Measurements from ENCODE around the gene IGSF23. TPM values are rescaled to one million over a fixed set of nuclear protein-coding genes. Genes with fewer than 3 reads are reported as not detected.

Gene IGSF23
- total RNA-seq, 3 donors from 2014 or later: not detected

GRCh38 chr19:44643605-44644401 lies 30.4 kb downstream of the IGSF23 start, which contains the start of gene PVR:
TSS of gene PVR (plus strand) at chr19:44643910. CDS start at chr19:44644097, 187 bp downstream.
- no peaks in the 10 kb centered on the region for H3K36me3 ChIP-seq
- TF ChIP-seq POLR2AphosphoS5 (IDR thresholded peaks at IDR 0.05) (peak in 2 of 3 donors; percentile 24 to 62), CTCF (IDR thresholded peaks at IDR 0.05) (no peak), POLR2A (IDR thresholded peaks at IDR 0.05) (no peak)
- H3K27me3 ChIP-seq: no peaks in the 10 kb centered on the region
- intact Hi-C loops (cut with DNase I; ENCODE audit: low total_unique reads): no loop called here
- H3K27ac ChIP-seq: peak within 1 kb of the TSS; percentile 78
- peak within 1 kb of the TSS; percentile 81 to 86 (median 84) for H3K4me3 ChIP-seq
- peak; percentile 34 to 54 for DNase-seq (ENCODE audit: low spot score in 2 of 2)
- H3K9me3 ChIP-seq: no peaks in the 10 kb centered on the region
- H3K4me1 ChIP-seq: no peaks in the 10 kb centered on the region

- H3K9me3 ChIP-seq: no peaks in the 10 kb centered on the region
- no peaks in the 10 kb centered on the region for H3K4me1 ChIP-seq
- peak overlapping the region; percentile 78 for H3K27ac ChIP-seq
- peak in 1 of 2 donors; percentile 21 for DNase-seq (ENCODE audit: low spot score in 2 of 2)
- no peak for TF ChIP-seq POLR2AphosphoS5 (IDR thresholded peaks at IDR 0.05)
- TF ChIP-seq CTCF (IDR thresholded peaks at IDR 0.05): no peak
- TF ChIP-seq POLR2A (IDR thresholded peaks at IDR 0.05): no peak
- H3K4me3 ChIP-seq: peak overlapping the region; percentile 81 to 86 (median 84)
- intact Hi-C loops (cut with DNase I; ENCODE audit: low total_unique reads): no loop called here
- no peaks in the 10 kb centered on the region for H3K27me3 ChIP-seq
- no peaks in the 10 kb centered on the region for H3K36me3 ChIP-seq
These were observed 31.1 kb downstream of the IGSF23 start for GRCh38 chr19:44644402-44645016.

GRCh38 chr19:44645407-44646048 lies 32.2 kb downstream of the IGSF23 start:
- Histone ChIP-seq H3K27ac (no peak overlapping the region), H3K9me3 (no peaks in the 10 kb centered on the region), H3K4me1 (no peaks in the 10 kb centered on the region), H3K4me3 (no peak overlapping the region), H3K36me3 (no peaks in the 10 kb centered on the region), H3K27me3 (no peaks in the 10 kb centered on the region)
- TF ChIP-seq POLR2A (IDR thresholded peaks at IDR 0.05) (no peak), POLR2AphosphoS5 (IDR thresholded peaks at IDR 0.05) (no peak), CTCF (IDR thresholded peaks at IDR 0.05) (no peak)
- intact Hi-C loops (cut with DNase I; ENCODE audit: low total_unique reads): no loop called here
- DNase-seq (ENCODE audit: low spot score in 2 of 2): no peak

GRCh38 chr19:44646049-44646416 lies 32.7 kb downstream of the IGSF23 start:
- no peak overlapping the region for H3K27ac ChIP-seq
- no peaks in the 10 kb centered on the region for H3K4me1 ChIP-seq
- intact Hi-C loops (cut with DNase I; ENCODE audit: low total_unique reads): no loop called here
- H3K9me3 ChIP-seq: no peaks in the 10 kb centered on the region
- TF ChIP-seq POLR2AphosphoS5 (IDR thresholded peaks at IDR 0.05) (no peak), CTCF (IDR thresholded peaks at IDR 0.05) (no peak), POLR2A (IDR thresholded peaks at IDR 0.05) (no peak)
- no peak overlapping the region for H3K4me3 ChIP-seq
- H3K27me3 ChIP-seq: no peaks in the 10 kb centered on the region
- DNase-seq (ENCODE audit: low spot score in 2 of 2): no peak
- no peaks in the 10 kb centered on the region for H3K36me3 ChIP-seq

GRCh38 chr19:44647144-44647543 lies 33.8 kb downstream of the IGSF23 start:
- intact Hi-C loops (cut with DNase I; ENCODE audit: low total_unique reads): no loop called here
- H3K27me3 ChIP-seq: no peaks in the 10 kb centered on the region
- no peaks in the 10 kb centered on the region for H3K4me1 ChIP-seq
- no peaks in the 10 kb centered on the region for H3K36me3 ChIP-seq
- no peaks in the 10 kb centered on the region for H3K9me3 ChIP-seq
- no peak for DNase-seq (ENCODE audit: low spot score in 2 of 2)
- peak overlapping the region in 1 of 3 donors; percentile 33 for H3K4me3 ChIP-seq
- H3K27ac ChIP-seq: peak overlapping the region in 1 of 2 donors; percentile 30
- TF ChIP-seq CTCF (IDR thresholded peaks at IDR 0.05) (no peak), POLR2AphosphoS5 (IDR thresholded peaks at IDR 0.05) (no peak), POLR2A (IDR thresholded peaks at IDR 0.05) (no peak)
